NCI-H128 (cell line): ENCODE data around the gene KRT32.
"Not testable (repeated sequence)": the region's sequence is repeated elsewhere in the genome, so short reads cannot be mapped to it uniquely, and the experiment has no call there.

Experiments
- DNase-seq: peaks from one replicate; lab custom pipeline; 2025; ENCODE audit not compliant: unreplicated experiment; lab: John Stamatoyannopoulos, UW

Gene KRT32

DNA sequence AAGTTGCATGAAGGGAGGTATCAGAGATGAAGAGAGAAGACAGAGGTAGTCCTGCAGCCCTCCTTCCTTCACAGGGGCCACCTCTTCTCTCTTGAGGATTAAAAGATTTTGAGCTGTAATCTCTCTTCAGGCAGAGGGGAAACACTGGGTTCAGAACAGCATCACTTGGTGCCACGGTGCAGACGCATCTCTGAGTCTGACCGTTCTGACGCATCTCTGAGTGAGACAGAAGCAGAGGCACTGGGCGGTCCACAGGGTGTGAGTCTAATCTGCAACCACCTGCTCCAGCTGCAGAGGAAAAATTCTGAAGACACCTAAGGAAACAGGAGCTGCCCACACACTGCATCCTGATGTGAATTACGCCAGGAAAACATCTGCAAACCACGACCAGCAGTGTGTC is 37.5 kb downstream of the KRT32 start:
- no peak for DNase-seq

DNA sequence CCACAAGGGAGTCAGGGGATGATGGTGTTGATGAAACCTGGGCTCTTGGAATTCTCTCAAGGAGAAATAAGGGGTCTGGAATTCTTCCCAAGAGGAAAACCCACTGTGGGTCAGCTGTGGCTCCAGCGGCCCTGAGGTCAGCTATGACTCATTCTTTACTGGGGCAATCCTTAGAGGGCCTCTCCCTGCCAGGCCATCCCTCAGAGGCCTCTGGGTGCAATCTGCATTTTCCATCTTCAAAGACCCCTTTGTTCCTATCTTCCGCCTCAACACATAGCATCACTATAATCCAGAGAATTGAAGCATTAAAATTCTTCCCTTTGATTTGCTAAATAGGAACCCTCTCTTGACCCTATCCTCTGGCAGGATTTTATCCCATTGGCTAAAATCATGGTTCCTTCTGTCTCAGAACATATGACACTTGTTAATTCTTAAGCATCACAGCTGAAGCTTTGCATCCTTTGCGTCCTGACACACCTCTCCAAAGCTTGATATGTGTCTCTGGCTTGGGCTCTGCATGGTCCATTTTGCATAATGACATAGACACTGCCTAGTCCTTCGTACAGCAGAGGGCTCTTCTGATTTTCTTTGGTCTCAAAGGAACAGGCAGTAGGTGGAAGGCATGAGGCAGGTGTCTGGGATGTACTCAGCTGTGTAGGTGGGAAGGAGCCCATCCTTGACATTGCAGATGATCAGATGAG is 38.4 kb downstream of the KRT32 start:
- no peak for DNase-seq

- no peak for DNase-seq
Observed at GRCh38 chr17:41424111-41424635, 43.0 kb downstream of the KRT32 start, which contains the start of gene KRT37. Gene KRT37 (minus strand): TSS chr17:41424585. CDS start chr17:41424523, 62 bp downstream.

GRCh38 chr17:41422586-41422985 is 44.6 kb downstream of the KRT32 start:
- DNase-seq, result not testable (repeated sequence)

DNA sequence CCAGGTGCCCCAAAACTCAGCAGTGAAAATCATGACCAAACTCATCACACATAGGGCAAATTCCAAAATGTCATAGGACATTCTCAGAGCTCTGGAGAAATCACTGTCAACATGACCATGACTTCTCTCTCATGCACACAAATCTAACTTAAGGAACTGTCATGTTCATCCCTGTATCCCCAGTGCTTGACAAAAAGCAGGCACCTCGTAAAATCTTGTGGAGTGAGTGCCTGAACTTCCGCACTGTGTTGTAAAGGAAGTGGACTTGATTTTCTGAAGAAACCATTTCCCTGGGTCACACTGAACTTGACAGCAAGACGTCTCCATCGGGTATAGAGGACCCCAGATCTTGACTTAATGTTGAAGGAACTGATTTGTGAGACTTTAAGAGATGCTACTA is 45.6 kb downstream of the KRT32 start:
- no peak for DNase-seq

DNA sequence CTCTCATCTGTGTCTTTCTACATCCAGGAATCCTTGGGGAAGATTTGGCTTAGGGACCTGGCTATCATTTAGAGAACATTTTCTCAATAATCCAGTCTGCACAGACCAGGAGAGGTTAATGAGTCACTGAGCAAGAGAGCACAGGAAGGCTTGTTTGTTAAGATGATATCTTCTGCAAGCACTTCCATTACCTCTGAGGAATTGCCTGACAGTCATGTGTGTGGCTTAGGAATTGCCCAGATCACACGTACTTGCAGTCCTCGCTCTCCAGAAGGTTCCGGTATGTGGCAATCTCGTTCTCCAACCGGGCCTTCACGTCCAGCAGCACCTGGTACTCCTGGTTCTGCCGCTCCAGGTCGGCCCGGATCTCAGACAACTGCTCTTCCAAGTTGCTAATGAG is 46.1 kb downstream of the KRT32 start:
- DNase-seq, result no peak

- no peak for DNase-seq
Observed at GRCh38 chr17:41420134-41420533, 47.1 kb downstream of the KRT32 start.

DNA sequence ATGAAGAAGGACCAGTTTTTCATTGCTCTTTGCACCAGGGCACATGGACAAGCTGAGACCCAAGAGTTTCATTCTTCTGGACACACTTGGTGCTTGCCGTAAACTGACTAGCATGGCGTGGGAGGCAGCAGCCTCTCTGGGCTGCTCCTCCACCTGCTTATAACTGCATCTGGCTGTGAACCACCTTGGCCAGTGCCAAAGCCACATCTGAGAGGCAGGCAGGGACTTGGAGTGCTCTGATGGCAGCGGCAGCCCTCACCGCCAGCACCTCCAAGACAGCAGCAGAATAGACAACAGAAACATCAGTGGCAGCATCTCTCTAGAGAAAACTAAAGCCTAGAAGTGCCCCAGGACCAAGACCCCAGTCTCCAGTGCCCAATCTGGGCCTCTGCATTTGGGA is 47.5 kb downstream of the KRT32 start:
- DNase-seq, result no peak

GRCh38 chr17:41418116-41418860 is 48.9 kb downstream of the KRT32 start:
- no peak for DNase-seq

DNA sequence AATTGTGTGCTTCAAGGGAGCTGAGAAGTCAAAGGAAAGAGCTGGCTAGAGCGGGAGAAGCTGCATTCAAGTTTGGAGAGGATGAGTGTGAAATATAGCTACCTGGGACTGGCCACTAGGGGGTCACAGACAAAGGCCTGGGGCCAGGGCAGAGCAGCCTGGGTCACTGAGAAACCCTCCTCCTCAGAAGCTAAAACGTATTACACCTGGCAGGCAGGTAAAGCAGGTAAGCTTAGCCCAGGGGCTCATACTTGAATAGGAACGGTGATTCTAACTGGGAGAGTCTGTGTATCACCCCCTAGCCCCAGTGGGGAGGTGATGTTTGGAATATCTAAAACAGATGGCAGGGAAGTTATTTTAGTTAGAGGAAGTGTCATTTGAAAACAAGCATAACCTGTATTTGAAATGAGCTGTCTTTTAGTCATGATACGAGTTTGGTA is 49.6 kb downstream of the KRT32 start:
- no peak for DNase-seq

DNA sequence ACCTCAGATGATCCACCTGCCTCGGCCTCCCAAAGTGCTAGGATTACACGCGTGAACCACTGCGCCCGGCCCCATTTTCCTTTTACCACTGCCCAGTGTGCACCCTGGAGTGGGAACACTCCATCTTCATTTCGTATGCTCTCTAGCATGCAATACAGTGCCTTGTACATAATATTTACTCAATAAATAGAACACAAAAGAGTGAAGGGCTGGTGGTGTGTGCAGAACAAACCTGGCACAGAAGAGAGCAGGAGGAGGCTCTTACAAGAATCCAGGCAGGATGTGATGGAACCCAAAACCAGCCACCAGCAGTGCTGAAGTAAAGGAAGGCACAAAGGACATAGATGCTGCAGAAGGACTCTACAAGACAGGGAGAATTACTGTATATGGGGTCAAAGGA is 50.1 kb downstream of the KRT32 start:
- no peak for DNase-seq

DNA sequence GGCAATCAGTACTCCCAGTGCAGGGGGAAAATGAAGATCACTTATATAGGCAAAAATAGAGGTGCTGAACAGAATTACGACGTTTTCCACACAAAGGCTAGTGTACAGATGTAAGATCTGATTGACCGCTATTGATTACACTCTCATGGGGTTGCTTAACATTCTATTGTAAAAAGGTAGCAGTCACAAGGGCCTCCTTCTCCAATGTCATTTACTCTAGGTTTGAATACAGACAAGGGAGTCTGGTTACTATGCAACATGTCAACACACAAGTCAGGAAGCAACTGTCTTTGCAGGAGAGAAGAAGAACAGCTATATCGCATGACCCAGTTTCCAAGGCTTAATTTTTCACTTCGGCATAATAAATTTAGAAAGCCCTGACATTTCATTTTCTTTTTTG is 50.7 kb downstream of the KRT32 start:
- DNase-seq, result no peak

DNA sequence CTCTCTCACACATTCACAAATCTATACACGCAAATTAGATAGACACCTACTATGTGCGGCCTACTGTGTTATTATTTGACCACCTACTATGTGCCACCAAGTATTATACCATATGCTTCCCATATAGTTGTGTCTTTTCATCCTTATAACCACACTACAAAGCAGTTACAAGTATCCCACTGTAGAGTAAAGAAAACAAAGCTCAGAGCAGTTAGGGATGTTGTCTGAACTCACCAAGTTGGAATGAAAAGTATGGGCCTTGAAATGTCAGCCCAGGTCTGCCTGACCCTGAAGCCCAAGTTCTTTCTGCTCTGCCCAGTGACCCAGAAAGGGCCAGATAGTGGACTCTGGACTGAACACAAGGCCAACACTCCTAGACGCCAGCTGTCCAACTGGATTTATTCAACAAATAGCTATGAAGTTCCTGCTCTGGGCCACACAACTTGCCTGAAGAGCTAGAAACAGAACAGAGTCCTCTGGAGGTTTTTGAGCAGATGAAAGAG is 51.3 kb downstream of the KRT32 start:
- DNase-seq, result no peak

GRCh38 chr17:41415411-41415810 is 51.8 kb downstream of the KRT32 start:
- no peak for DNase-seq

DNA sequence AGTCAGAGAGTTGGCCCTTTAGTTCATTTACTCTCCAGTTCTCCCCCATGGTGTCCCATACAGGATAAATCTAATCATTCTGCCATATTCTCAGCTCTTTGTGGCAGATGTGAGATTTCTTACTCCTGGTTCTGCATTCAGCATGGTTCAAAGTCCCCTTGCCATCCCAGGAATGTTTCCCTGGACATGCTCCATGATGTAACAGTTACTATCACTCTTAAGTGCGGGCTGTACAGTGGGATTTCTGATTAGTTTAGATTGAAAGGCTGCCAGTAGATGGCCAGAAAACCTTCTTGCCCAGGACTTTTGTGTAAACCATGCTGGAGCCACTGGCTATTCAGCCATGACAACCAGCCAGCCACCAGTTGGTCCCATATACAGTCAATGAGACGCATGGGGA is 53.2 kb downstream of the KRT32 start:
- no peak for DNase-seq

- no peak for DNase-seq
Observed at GRCh38 chr17:41413353-41413957, 53.7 kb downstream of the KRT32 start.

- DNase-seq, result no peak
Observed at GRCh38 chr17:41411072-41411840, 55.9 kb downstream of the KRT32 start.
